ENCODE results near the gene CFAP46.

The CFAP46 gene

GRCh38 chr10:132883391-132883881 lies 58.9 kb downstream of the CFAP46 start:
- no peak overlapping the region for H2AFZ ChIP-seq (ENCODE audit: low read length)
- H3K4me3 ChIP-seq (ENCODE audit: low read length, poor library complexity, severe bottlenecking) = no peak overlapping the region

GRCh38 chr10:132882069-132882951 lies 60.1 kb downstream of the CFAP46 start:
- Histone ChIP-seq H3K36me3 (ENCODE audit: insufficient read depth, low read length) (no peaks in the 10 kb centered on the region), H3K9me2 (replicated peaks; ENCODE audit: low read depth, low read length) (no peaks in the 10 kb centered on the region), H4K20me1 (ENCODE audit: insufficient read depth, low read length, poor library complexity, severe bottlenecking) (no peaks in the 10 kb centered on the region), H3K4me3 (ENCODE audit: low read length, poor library complexity, severe bottlenecking) (no peak overlapping the region), H3K27me3 (ENCODE audit: insufficient read depth, low read length, poor library complexity, severe bottlenecking) (no peaks in the 10 kb centered on the region), H3K4me1 (ENCODE audit: insufficient read depth, low read length, poor library complexity, severe bottlenecking) (no peaks in the 10 kb centered on the region), H3F3A (ENCODE audit: low read depth) (no peaks in the 10 kb centered on the region), H3K9ac (ENCODE audit: low read depth, low read length, poor library complexity, severe bottlenecking) (no peak overlapping the region), H3K9me3 (ENCODE audit: insufficient read depth, low read depth, low read length) (no peaks in the 10 kb centered on the region), H3K79me2 (ENCODE audit: insufficient read depth, low read length) (no peaks in the 10 kb centered on the region), H2AFZ (ENCODE audit: low read length) (no peak overlapping the region), H3K4me2 (ENCODE audit: low read depth, low read length, poor library complexity, severe bottlenecking) (no peak overlapping the region)
- TF ChIP-seq CTCF (conservative IDR thresholded peaks at IDR 0.05; ENCODE audit: low read length) (no peak), EZH2phosphoT487 (IDR thresholded peaks at IDR 0.05; ENCODE audit: borderline replicate concordance) (no peak)

More at GRCh38 chr10:132883391-132883881, 58.9 kb downstream of the CFAP46 start:
- H3K36me3 ChIP-seq (ENCODE audit: insufficient read depth, low read length) = no peaks in the 10 kb centered on the region
- no peaks in the 10 kb centered on the region for H3K9me2 ChIP-seq (replicated peaks; ENCODE audit: low read depth, low read length)
- no peaks in the 10 kb centered on the region for H3K27me3 ChIP-seq (ENCODE audit: insufficient read depth, low read length, poor library complexity, severe bottlenecking)
- no peaks in the 10 kb centered on the region for H3F3A ChIP-seq (ENCODE audit: low read depth)
- H3K4me2 ChIP-seq (ENCODE audit: low read depth, low read length, poor library complexity, severe bottlenecking) = no peak overlapping the region
- H3K79me2 ChIP-seq (ENCODE audit: insufficient read depth, low read length) = no peaks in the 10 kb centered on the region
- no peaks in the 10 kb centered on the region for H3K9me3 ChIP-seq (ENCODE audit: insufficient read depth, low read depth, low read length)
- H3K9ac ChIP-seq (ENCODE audit: low read depth, low read length, poor library complexity, severe bottlenecking) = no peak overlapping the region
- no peaks in the 10 kb centered on the region for H3K4me1 ChIP-seq (ENCODE audit: insufficient read depth, low read length, poor library complexity, severe bottlenecking)
- H4K20me1 ChIP-seq (ENCODE audit: insufficient read depth, low read length, poor library complexity, severe bottlenecking) = no peaks in the 10 kb centered on the region
- TF ChIP-seq CTCF (conservative IDR thresholded peaks at IDR 0.05; ENCODE audit: low read length) (no peak), EZH2phosphoT487 (IDR thresholded peaks at IDR 0.05; ENCODE audit: borderline replicate concordance) (no peak)

GRCh38 chr10:132881186-132881920 lies 61.0 kb downstream of the CFAP46 start:
- H3K9me3 ChIP-seq (ENCODE audit: insufficient read depth, low read depth, low read length) = no peaks in the 10 kb centered on the region
- H4K20me1 ChIP-seq (ENCODE audit: insufficient read depth, low read length, poor library complexity, severe bottlenecking) = no peaks in the 10 kb centered on the region
- no peaks in the 10 kb centered on the region for H3K9me2 ChIP-seq (replicated peaks; ENCODE audit: low read depth, low read length)
- no peaks in the 10 kb centered on the region for H3K36me3 ChIP-seq (ENCODE audit: insufficient read depth, low read length)
- no peaks in the 10 kb centered on the region for H3K4me1 ChIP-seq (ENCODE audit: insufficient read depth, low read length, poor library complexity, severe bottlenecking)
- no peaks in the 10 kb centered on the region for H3K79me2 ChIP-seq (ENCODE audit: insufficient read depth, low read length)
- no peak overlapping the region for H3K4me2 ChIP-seq (ENCODE audit: low read depth, low read length, poor library complexity, severe bottlenecking)
- H3K27me3 ChIP-seq (ENCODE audit: insufficient read depth, low read length, poor library complexity, severe bottlenecking) = no peaks in the 10 kb centered on the region
- H3K4me3 ChIP-seq (ENCODE audit: low read length, poor library complexity, severe bottlenecking) = no peak overlapping the region
- no peak overlapping the region for H3K9ac ChIP-seq (ENCODE audit: low read depth, low read length, poor library complexity, severe bottlenecking)
- no peaks in the 10 kb centered on the region for H3F3A ChIP-seq (ENCODE audit: low read depth)
- H2AFZ ChIP-seq (ENCODE audit: low read length) = no peak overlapping the region
- TF ChIP-seq CTCF (conservative IDR thresholded peaks at IDR 0.05; ENCODE audit: low read length) (no peak), EZH2phosphoT487 (IDR thresholded peaks at IDR 0.05; ENCODE audit: borderline replicate concordance) (no peak)
